Activated CD4-positive, alpha-beta T cell treated with anti-CD3 and anti-CD28 coated beads, Interleukin-2, amount 10 ng/mL, durations not matched to agents 24 days and 14 days (primary cell): Measurements from ENCODE around the gene SMARCC2. TPM values are rescaled to one million over a fixed set of nuclear protein-coding genes. Genes with fewer than 3 reads are reported as not detected.

Experiments used
- DNase-seq: peaks from one replicate; pipeline ENCODE4 v3.0.0; 2022
- H3K27ac Mint-ChIP-seq: one replicate; pipeline ENCODE4 v1.8.0; 2022; ENCODE audit warnings: mild to moderate bottlenecking, mixed read lengths
- H3K27me3 Mint-ChIP-seq: one replicate; pipeline ENCODE4 v1.8.0; 2022; ENCODE audit warnings: mixed read lengths
- H3K36me3 Mint-ChIP-seq: one replicate; pipeline ENCODE4 v1.8.0; 2022; ENCODE audit warnings: low read depth, mild to moderate bottlenecking, mixed read lengths
- H3K4me1 Mint-ChIP-seq: one replicate; pipeline ENCODE4 v1.8.0; 2021; ENCODE audit warnings: mixed read lengths
- H3K4me3 Mint-ChIP-seq: one replicate; pipeline ENCODE4 v1.8.0; 2022; ENCODE audit warnings: mild to moderate bottlenecking, moderate library complexity, mixed read lengths
- H3K9me3 Mint-ChIP-seq: one replicate; pipeline ENCODE4 v1.8.0; 2021; ENCODE audit warnings: mixed read lengths
- intact Hi-C: fragments of 100-400 bp; cut with micrococcal nuclease; formaldehyde crosslinking; loops from one replicate; pipeline ENCODE4 v1.15.1; 2023
- total RNA-seq: library from RNA; stranded (reverse); gene quantifications from 2 replicates; pipeline ENCODE4 v1.2.3, GENCODE V29; 2022

The SMARCC2 gene
- total RNA-seq, 1 donor from 2014 or later, result 130 TPM

DNA sequence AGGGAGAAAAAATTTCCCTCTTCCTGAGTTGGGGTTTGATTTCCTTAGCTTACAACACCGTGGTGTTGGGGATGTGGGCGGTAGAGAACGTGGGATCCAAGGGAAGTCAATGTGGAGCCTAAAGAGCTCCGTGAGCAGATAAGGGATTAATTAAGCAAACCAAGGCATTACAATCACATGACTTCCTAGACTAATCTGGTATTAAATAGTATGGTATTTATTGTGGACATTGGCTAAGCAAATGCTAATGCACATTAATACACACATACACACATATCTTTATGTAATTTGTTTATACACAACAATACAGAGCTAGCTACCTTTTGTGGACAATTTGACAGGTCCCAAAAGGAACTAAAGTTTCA is 33.2 kb upstream of the SMARCC2 start:
- Mint-ChIP-seq H3K4me3 (peak overlapping the region; percentile 100), H3K9me3 (no peaks in the 10 kb centered on the region), H3K36me3 (peaks cover 19% of the 10 kb centered on the region), H3K27me3 (no peaks in the 10 kb centered on the region), H3K4me1 (peaks cover 39% of the 10 kb centered on the region), H3K27ac (peak overlapping the region; percentile 95)
- intact Hi-C loops, result loop anchor here (1.0 to 5.0 kb wide), 4 partner anchors 70 to 405 kb away; partner anchors contain the start of genes CS, MYL6B, ORMDL2 and SARNP
- no peak for DNase-seq

DNA sequence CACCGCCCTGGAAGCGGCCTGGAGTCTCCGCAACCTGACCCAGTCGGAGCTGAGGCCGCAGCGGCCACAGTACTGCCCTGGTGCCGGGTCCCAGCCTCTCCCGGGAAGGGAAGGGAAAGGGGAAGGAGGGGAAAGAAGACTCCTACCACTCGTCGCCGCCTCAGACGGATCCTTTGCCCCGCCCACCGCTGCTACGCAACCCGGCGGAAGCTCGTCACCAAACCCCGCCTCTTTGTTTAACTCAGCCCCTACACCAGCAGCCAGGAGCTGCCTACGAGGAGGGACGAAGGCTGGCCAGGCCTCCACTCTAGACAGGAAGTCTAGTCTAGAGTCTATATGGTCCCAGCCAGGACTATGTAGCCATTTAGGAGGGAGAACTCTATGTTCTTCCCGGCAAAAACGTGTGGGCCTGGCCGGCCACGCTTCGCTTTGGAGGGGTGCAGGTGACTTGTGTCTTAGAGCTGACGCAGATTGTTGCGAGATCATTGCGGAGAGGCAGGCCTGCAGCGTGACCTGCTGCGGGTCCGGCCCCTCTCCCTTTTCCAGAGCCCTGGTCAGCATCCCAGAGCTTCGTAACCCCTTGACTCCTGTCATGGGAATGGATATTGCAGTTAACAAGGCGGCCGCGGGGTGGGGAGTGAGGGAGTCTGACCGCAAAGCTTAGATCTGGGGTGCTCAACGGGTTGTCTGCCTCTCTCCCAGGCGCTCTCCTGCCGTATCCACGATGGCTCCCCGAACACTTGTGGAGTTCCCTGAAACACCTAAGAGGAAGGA is 32.7 kb upstream of the SMARCC2 start, which contains the start of gene RNF41:
TSS of gene RNF41 (minus strand) at position 166 of the 774 bp plus-strand sequence. CDS start 7,875 bp downstream, outside the sequence.
- Mint-ChIP-seq H3K9me3 (no peaks in the 10 kb centered on the region), H3K27me3 (no peaks in the 10 kb centered on the region), H3K4me1 (peaks cover 39% of the 10 kb centered on the region), H3K36me3 (peaks cover 16% of the 10 kb centered on the region), H3K27ac (peak within 1 kb of the TSS; percentile 95), H3K4me3 (peak within 1 kb of the TSS; percentile 100)
- peak; percentile 98 for DNase-seq
- intact Hi-C loops, result loop anchor here (1.0 to 5.0 kb wide), 4 partner anchors 69 to 405 kb away; partner anchors contain the start of genes CS, MYL6B, ORMDL2 and SARNP

DNA sequence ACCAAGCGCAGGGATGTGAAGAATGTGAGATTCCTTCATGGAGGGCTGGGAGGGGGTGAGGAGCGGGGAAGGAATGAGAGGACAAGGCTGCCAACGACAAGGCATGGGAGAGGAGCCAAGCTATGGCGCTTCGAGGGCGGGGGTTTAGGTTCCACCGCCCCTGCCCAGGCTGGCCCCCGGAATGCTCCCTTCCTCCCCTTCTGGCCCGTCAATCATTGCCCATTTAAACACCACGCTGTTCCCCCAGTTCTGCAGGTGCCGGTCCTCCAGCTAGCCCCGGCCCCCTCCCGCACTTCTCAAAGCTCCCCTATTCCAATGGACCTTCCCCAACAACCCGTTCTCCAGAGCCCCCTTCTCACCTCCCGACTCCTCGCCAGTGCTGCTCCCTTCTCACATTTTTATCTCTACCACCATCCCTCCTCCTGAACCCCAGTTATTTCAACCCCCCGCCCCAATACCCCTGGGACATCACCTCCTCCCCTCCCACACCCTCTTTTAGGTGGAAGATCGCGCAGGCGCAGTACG is 32.0 kb upstream of the SMARCC2 start:
- no peaks in the 10 kb centered on the region for H3K27me3 Mint-ChIP-seq
- H3K9me3 Mint-ChIP-seq, result no peaks in the 10 kb centered on the region
- peaks cover 19% of the 10 kb centered on the region for H3K36me3 Mint-ChIP-seq
- intact Hi-C loops, result loop anchor here (5.0 kb wide), 1 partner anchor 404 kb away; the partner anchor contains the start of genes ORMDL2 and SARNP
- peak overlapping the region; percentile 95 for H3K27ac Mint-ChIP-seq
- DNase-seq, result no peak
- H3K4me3 Mint-ChIP-seq, result peak overlapping the region; percentile 100
- peaks cover 41% of the 10 kb centered on the region for H3K4me1 Mint-ChIP-seq

DNA sequence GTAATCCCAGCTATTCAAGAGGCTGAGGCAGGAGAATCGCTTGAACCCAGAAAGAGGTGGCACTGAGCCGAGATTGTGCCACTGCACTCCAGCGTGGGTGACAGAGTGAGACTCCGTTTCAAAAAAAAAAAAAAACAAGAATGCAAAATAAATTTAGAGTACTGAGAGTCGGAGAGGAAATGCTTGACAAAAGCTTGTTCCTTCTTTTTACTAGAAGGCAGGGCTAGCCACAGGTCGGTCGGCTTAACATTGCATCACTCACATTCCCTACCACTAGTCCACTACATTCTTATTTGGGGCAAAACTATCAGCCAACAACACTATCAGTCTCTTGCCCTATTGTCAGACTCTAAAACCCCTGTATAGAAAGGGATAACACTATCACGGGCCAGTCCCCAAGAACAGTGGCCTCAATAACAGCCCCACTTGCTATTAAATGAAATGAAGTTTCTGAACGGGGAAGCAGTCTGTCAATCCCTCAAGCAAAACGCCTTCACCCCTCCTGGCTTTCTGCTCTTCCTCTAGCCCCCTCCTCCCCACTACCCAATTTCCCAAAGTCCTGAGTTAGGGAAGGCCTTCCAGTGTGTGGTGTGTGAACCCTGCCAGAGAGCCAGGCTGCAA is 31.4 kb upstream of the SMARCC2 start:
- peaks cover 14% of the 10 kb centered on the region for H3K36me3 Mint-ChIP-seq
- H3K27me3 Mint-ChIP-seq, result no peaks in the 10 kb centered on the region
- H3K4me3 Mint-ChIP-seq, result peak overlapping the region; percentile 100
- H3K9me3 Mint-ChIP-seq, result no peaks in the 10 kb centered on the region
- H3K27ac Mint-ChIP-seq, result peak overlapping the region; percentile 95
- intact Hi-C loops, result loop anchor here (5.0 kb wide), 1 partner anchor 403 kb away; the partner anchor contains the start of genes ORMDL2 and SARNP
- peak; percentile 66 for DNase-seq
- peaks cover 37% of the 10 kb centered on the region for H3K4me1 Mint-ChIP-seq

DNA sequence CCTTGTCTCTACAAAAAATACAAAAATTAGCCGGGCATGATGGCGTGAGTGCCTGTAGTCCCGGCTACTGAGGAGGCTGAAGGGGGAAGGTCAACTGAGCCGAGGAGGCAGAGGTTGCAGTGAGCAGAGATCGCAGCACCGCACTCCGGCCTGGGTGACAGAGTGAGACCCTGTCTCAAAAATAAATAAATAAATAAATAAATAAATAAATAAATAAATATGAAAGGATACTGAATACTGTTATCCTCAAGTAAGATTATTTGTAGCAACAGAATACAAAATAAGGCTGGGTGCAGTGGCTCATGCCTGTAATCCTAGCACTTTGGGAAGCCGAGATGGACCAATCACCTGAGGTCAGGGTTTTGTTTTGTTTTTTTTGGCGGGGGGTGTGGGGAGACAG is 30.6 kb upstream of the SMARCC2 start:
- H3K4me1 Mint-ChIP-seq, result peaks cover 29% of the 10 kb centered on the region
- H3K27ac Mint-ChIP-seq, result no peak overlapping the region
- H3K4me3 Mint-ChIP-seq, result peak overlapping the region; percentile 35
- H3K27me3 Mint-ChIP-seq, result no peaks in the 10 kb centered on the region
- DNase-seq, result no peak
- no peaks in the 10 kb centered on the region for H3K9me3 Mint-ChIP-seq
- peaks cover 14% of the 10 kb centered on the region for H3K36me3 Mint-ChIP-seq
- intact Hi-C loops, result loop anchor here (5.0 kb wide), 1 partner anchor 403 kb away; the partner anchor contains the start of genes ORMDL2 and SARNP

DNA sequence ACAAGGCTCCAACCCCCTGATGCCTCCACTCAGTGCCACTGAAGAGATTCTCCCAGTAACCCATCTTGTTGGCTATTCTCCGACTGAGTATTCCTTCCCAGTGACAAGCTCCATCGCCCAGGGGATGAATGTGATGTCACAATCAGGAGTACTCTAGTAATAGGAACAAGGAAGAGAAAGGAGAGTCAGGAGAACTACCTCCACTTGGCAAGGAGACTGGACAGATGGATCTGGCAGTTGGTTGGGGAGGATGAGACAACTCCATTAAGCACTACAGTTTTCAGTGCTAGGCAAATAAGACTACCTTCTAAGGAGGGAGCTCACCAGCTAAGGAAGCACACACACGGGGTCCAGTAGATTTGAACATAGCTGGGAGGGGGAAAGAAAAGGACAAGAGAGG is 27.2 kb upstream of the SMARCC2 start:
- Mint-ChIP-seq H3K9me3 (no peaks in the 10 kb centered on the region), H3K4me3 (no peak overlapping the region), H3K27ac (no peak overlapping the region), H3K4me1 (peaks cover 14% of the 10 kb centered on the region), H3K27me3 (no peaks in the 10 kb centered on the region), H3K36me3 (peaks cover 31% of the 10 kb centered on the region)
- no peak for DNase-seq
- intact Hi-C loops, result no loop called here

DNA sequence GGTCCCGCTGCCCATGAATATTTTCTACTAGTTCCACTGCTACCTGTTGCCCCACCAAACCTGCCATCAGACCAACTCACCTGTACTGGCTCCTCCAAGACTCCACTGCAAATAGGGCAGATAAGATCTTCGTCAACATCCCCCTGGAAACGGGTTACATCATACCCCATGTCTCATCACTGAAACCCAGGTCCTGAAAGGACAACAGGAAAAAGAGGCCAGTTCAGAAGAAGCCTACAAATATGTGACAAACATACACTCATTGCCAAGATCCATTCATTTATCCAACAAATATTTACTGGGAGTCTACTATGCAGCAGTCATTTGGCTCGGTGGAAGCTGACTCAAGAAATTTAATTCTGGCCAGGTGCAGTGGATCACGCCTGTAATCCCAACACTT is 24.6 kb upstream of the SMARCC2 start:
- Mint-ChIP-seq H3K9me3 (no peaks in the 10 kb centered on the region), H3K36me3 (peaks cover 46% of the 10 kb centered on the region), H3K4me1 (peaks cover 4% of the 10 kb centered on the region), H3K4me3 (no peak overlapping the region), H3K27ac (no peak overlapping the region), H3K27me3 (no peaks in the 10 kb centered on the region)
- no peak for DNase-seq
- intact Hi-C loops, result no loop called here

DNA sequence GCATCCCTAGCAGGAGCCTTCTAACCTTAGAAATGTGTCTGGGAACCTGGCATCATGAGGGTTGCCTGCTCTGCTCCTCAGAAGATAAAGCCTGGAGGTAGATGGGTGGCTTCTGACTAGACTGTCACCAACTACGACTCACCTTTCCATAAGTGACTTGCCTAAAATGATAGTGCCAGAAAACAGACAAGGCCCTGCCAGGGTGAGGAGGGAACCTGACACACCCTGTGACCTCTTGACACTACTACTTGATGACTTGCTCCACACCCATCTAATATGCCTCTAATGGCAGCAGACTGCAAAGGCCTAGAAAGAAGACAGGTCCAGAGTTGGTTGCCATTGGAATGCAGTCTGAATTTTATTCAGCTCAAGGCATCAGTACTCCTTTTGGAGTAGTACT is 23.1 kb upstream of the SMARCC2 start:
- Mint-ChIP-seq H3K27ac (no peak overlapping the region), H3K36me3 (peaks cover 55% of the 10 kb centered on the region), H3K27me3 (no peaks in the 10 kb centered on the region), H3K4me3 (no peak overlapping the region), H3K4me1 (peaks cover 4% of the 10 kb centered on the region), H3K9me3 (no peaks in the 10 kb centered on the region)
- no peak for DNase-seq
- intact Hi-C loops, result no loop called here

DNA sequence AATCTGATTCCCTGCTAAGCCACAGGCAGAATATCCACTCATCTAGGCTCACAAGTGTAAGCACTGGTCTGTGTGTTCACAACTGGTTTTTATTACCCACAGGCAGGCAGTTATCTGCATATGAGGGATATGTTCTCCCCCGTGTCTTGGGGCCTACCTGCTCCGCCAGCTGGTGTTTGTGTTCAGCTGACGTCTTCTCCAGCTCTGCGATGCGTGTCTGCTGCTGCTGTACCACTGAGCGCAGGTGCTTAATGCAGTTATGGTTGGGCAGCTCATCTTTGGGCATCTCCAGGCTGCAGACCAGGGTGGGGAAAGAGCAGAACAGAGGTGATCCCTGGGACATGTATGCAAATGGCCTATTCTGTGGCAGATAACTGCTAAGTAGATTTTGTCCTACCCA is 18.7 kb upstream of the SMARCC2 start:
- no peak overlapping the region for H3K4me3 Mint-ChIP-seq
- intact Hi-C loops, result loop anchor here (5.0 kb wide), 1 partner anchor 254 kb away; no protein-coding TSS in a partner anchor
- no peaks in the 10 kb centered on the region for H3K27me3 Mint-ChIP-seq
- no peak for DNase-seq
- H3K27ac Mint-ChIP-seq, result no peak overlapping the region
- peaks cover 50% of the 10 kb centered on the region for H3K36me3 Mint-ChIP-seq
- no peaks in the 10 kb centered on the region for H3K9me3 Mint-ChIP-seq
- H3K4me1 Mint-ChIP-seq, result peaks cover 2% of the 10 kb centered on the region

DNA sequence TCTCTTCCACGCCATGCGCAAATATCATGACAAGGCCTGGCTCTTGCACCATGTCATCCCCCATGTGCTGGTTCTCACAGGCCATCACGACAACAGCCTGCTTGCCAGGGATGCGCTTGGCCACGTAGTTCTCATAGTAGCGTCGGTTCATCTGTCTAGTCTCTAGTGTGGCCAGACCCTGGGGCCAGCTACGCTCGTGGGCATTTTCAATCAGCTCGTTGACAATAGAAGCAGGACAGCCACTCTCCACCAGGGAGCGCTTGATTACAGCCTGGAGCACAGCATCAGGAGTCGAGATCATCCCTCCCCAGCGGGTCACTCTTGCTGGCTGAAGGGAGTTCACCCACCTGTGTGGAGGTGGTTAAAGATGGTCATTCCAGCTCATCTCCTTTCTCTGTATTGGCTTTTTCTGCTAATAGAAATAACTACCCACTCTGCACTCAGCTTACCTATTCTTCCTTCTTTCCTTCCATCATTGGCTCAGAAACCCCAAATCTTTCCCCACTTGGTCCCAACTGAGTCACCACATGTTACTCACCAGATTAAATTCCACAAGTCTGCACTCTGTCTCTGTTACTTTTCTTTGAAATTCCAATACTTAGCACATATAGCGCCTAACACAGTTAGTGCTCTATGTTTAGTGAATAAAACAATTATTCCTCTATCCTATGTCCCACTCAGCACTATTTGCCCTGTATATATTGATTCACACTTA is 17.3 kb upstream of the SMARCC2 start:
- Mint-ChIP-seq H3K4me1 (peaks cover 2% of the 10 kb centered on the region), H3K36me3 (peaks cover 44% of the 10 kb centered on the region), H3K9me3 (no peaks in the 10 kb centered on the region), H3K4me3 (no peak overlapping the region), H3K27me3 (no peaks in the 10 kb centered on the region), H3K27ac (no peak overlapping the region)
- peak; percentile 81 for DNase-seq
- intact Hi-C loops, result loop anchor here (5.0 kb wide), 1 partner anchor 256 kb away; no protein-coding TSS in a partner anchor

DNA sequence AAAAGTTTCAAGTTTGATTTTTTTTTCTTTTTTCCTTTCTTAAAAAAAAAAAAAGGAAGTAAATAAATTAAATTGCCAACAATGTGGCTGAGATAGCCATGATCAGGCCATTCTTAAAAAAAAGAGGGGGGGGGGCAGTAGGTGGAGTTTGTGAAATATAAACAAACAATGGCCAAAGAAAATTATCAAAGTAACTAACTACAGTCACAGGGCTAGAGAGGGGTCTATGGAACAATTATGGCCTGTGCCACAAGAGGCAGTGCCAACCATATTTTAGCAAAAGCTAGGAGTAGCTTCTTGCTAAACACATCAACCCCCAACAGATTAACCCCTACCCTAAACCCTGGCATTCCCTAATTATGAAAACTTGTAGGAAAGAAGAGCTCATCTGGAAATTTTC is 16.2 kb upstream of the SMARCC2 start:
- H3K4me3 Mint-ChIP-seq, result no peak overlapping the region
- peaks cover 38% of the 10 kb centered on the region for H3K36me3 Mint-ChIP-seq
- H3K9me3 Mint-ChIP-seq, result no peaks in the 10 kb centered on the region
- H3K27ac Mint-ChIP-seq, result no peak overlapping the region
- no peak for DNase-seq
- H3K27me3 Mint-ChIP-seq, result no peaks in the 10 kb centered on the region
- intact Hi-C loops, result loop anchor here (5.0 kb wide), 1 partner anchor 257 kb away; no protein-coding TSS in a partner anchor
- H3K4me1 Mint-ChIP-seq, result peaks cover 2% of the 10 kb centered on the region

DNA sequence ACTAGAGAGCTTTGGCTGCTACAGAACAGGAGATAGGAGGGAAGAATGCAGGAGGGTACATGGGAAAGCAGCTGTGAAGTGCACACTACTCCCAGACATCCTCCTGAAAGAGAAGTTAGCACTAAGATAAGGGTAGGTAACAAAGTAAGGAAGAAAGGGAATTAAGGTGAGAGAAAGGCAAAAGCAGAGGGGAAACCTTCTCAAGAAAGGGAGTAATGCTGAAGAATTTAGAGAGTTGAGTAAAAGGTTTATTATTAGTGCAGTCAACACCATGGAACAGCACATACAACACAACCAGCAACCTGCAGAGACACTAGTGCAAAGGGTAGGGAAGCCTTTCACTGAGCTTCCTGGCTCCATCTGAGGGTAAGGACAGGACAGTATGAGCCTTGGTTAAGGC is 15.0 kb upstream of the SMARCC2 start:
- no peaks in the 10 kb centered on the region for H3K9me3 Mint-ChIP-seq
- H3K27me3 Mint-ChIP-seq, result no peaks in the 10 kb centered on the region
- DNase-seq, result no peak
- intact Hi-C loops, result no loop called here
- H3K4me1 Mint-ChIP-seq, result peaks cover 2% of the 10 kb centered on the region
- peaks cover 29% of the 10 kb centered on the region for H3K36me3 Mint-ChIP-seq
- no peak overlapping the region for H3K27ac Mint-ChIP-seq
- no peak overlapping the region for H3K4me3 Mint-ChIP-seq

DNA sequence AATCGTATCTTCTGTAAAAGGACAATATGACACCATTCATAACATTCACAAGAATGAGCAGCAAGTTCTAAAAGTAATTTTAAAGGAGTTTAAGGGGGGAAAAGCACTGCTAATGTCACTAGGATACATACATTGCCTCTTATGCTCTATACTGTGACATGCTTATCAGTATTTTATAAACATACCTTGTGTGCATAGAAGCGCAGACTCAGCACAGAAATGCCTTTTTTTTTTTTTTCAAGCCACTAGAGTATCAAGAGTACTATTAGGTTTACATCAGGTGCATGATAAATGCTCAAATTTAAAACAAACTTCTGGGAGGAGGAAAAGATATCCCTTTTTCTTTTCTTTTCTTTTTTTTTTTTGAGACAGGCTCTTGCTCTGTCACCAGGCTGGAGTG is 13.6 kb upstream of the SMARCC2 start:
- peaks cover 2% of the 10 kb centered on the region for H3K4me1 Mint-ChIP-seq
- peaks cover 22% of the 10 kb centered on the region for H3K36me3 Mint-ChIP-seq
- no peak overlapping the region for H3K27ac Mint-ChIP-seq
- no peaks in the 10 kb centered on the region for H3K27me3 Mint-ChIP-seq
- no peak for DNase-seq
- H3K9me3 Mint-ChIP-seq, result no peaks in the 10 kb centered on the region
- intact Hi-C loops, result no loop called here
- no peak overlapping the region for H3K4me3 Mint-ChIP-seq
